GM12865 (cell line): Measurements from ENCODE around the gene PRSS57.

Source experiments
- DNase-seq: peaks from one replicate; pipeline ENCODE4 v3.0.0; 2010; ENCODE audit warnings: low read depth
- H3K4me3 ChIP-seq: 2 replicates; pipeline ENCODE4 v1.5.1; 2011; ENCODE audit warnings: mild to moderate bottlenecking, low read depth, low read length, control low read depth
- CTCF ChIP-seq: IDR thresholded peaks from 2 replicates; pipeline ENCODE4 v1.5.1; 2011; ENCODE audit warnings: low read length, control low read depth, low read depth, inconsistent platforms; ENCODE audit not compliant: insufficient read depth; ENCODE audit errors: missing control alignments

PRSS57 gene

GRCh38 chr19:711254-711653 lies 16.0 kb upstream of the PRSS57 start:
- no peak for DNase-seq
- no peak overlapping the region for H3K4me3 ChIP-seq
- TF ChIP-seq CTCF, result no peak

GRCh38 chr19:710767-711166 lies 15.5 kb upstream of the PRSS57 start:
- TF ChIP-seq CTCF, result no peak
- no peak for DNase-seq

GRCh38 chr19:709965-710571 lies 14.8 kb upstream of the PRSS57 start:
- no peak for DNase-seq
- no peak overlapping the region for H3K4me3 ChIP-seq
- TF ChIP-seq CTCF, result no peak

More at GRCh38 chr19:710767-711166, 15.5 kb upstream of the PRSS57 start:
- no peak overlapping the region for H3K4me3 ChIP-seq

GRCh38 chr19:709196-709964 lies 14.1 kb upstream of the PRSS57 start:
- no peak for DNase-seq
- TF ChIP-seq CTCF, result no peak
- no peak overlapping the region for H3K4me3 ChIP-seq

GRCh38 chr19:708154-709143 lies 13.2 kb upstream of the PRSS57 start, which contains the start of gene PALM:
TSS of gene PALM (plus strand) at chr19:708935. CDS start at chr19:709147, 212 bp downstream.
- no peak for TF ChIP-seq CTCF
- DNase-seq, result no peak
- no peak within 1 kb of the TSS for H3K4me3 ChIP-seq

GRCh38 chr19:704447-704741 lies 9.1 kb upstream of the PRSS57 start:
- DNase-seq, result no peak
- no peak overlapping the region for H3K4me3 ChIP-seq
- no peak for TF ChIP-seq CTCF
